GM23248 (cell line): Measurements from ENCODE around the gene C3orf33.

ENCODE experiments used
- EZH2 ChIP-seq: fragments of 200-600 bp; sonication (generic); IDR thresholded peaks from 2 replicates; pipeline ENCODE4 v1.6.1; 2018; ENCODE audit warnings: antibody characterized with exemption, mild to moderate bottlenecking; ENCODE audit not compliant: insufficient read depth, poor library complexity, severe bottlenecking
- EZH2phosphoT487 ChIP-seq: fragments of 200-600 bp; sonication (generic); IDR thresholded peaks from 2 replicates; pipeline ENCODE4 v1.6.1; 2018; ENCODE audit warnings: antibody characterized with exemption, moderate library complexity, mild to moderate bottlenecking, low read depth; ENCODE audit not compliant: insufficient read depth

GRCh38 chr3:155744626-155745324 lies 61.3 kb downstream of the C3orf33 start, which contains the start of gene PLCH1:
- TF ChIP-seq EZH2phosphoT487 = no peak
- TF ChIP-seq EZH2 = no peak
